K562 (cell line): ENCODE data around the gene AFAP1.

ENCODE experiments used
- ELF1 ChIP-seq: fragments of 200-800 bp; sonication (Bioruptor generic); IDR thresholded peaks from 2 replicates; pipeline ENCODE4 v1.6.1; 2016; ENCODE audit warnings: missing genetic modification characterization, missing compliant biosample characterization
- NFIC ChIP-seq: fragments of 450-650 bp; IDR thresholded peaks from 2 replicates; pipeline ENCODE4 v1.6.1; 2017; ENCODE audit warnings: mild to moderate bottlenecking, inconsistent platforms
- NONO ChIP-seq, 2 experiments: fragments of 200-400 bp in 1 of 2; fragments of 450-650 bp in 1 of 2; formaldehyde crosslinking in 1 of 2; IDR thresholded peaks; 2 replicates each; pipeline ENCODE4 v1.6.1; 2017; ENCODE audit warnings: low read depth in 2 of 2, mild to moderate bottlenecking in 2 of 2, moderate library complexity in 2 of 2, low read length in 1 of 2
- POLR2A ChIP-seq: fragments of 450-650 bp; conservative IDR thresholded peaks from 2 replicates; pipeline ENCODE4 v1.6.1; 2016
- SMARCA5 ChIP-seq: fragments of 450-650 bp; IDR thresholded peaks from 2 replicates; pipeline ENCODE4 v1.6.1; 2016
- SMARCB1 ChIP-seq: IDR thresholded peaks from 2 replicates; pipeline ENCODE4 v1.6.1; 2011; ENCODE audit warnings: improper control_type of control experiment, low read depth; ENCODE audit not compliant: insufficient read length
- ZBTB1 ChIP-seq: sonication (generic); formaldehyde crosslinking; IDR thresholded peaks from 2 replicates; pipeline ENCODE4 v1.8.1; 2023; ENCODE audit warnings: missing genetic modification reagents, low read depth, mild to moderate bottlenecking, borderline replicate concordance
- TF ChIP-seq, protein P1 (sequence below): IDR thresholded peaks from 3 replicates; pipeline ENCODE4 v1.6.1; 2011; ENCODE audit warnings: borderline replicate concordance, mild to moderate bottlenecking; ENCODE audit not compliant: insufficient read length, insufficient read depth
- TF ChIP-seq, protein P2 (sequence below), 2 experiments: IDR thresholded peaks; 2 replicates each; pipeline ENCODE4 v1.6.1; 2011; ENCODE audit warnings: borderline replicate concordance in 1 of 2, control low read depth in 1 of 2, low read depth in 1 of 2, low read length in 1 of 2, mild to moderate bottlenecking in 1 of 2, mixed read lengths in 1 of 2, moderate library complexity in 1 of 2; ENCODE audit not compliant: insufficient read depth in 1 of 2, insufficient read length in 1 of 2, poor library complexity in 1 of 2, severe bottlenecking in 1 of 2; ENCODE audit errors: extremely low read depth in 1 of 2

DNA sequence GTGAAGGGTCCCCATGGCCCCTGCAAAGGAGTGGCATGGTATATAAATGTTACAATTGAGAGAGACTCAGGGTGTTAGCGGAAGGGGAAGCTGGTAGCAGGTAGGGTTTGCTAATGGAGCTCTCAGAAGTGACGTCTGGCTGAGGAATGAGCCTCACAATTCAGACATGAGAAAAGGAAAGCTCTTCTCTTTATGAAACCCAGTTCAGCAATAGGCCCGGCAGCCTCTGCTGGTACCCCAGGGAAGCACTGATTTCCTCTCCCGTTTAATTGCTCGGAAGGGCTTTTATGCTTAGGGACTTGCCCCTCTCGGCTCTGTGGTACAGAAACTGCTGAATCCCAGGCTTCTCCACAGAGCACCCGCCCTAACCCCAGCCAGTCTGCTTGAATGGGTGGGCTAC lies 19.4 kb upstream of the AFAP1 start:
- no peak for TF ChIP-seq SMARCA5
- no peak for TF ChIP-seq ZBTB1 (CRISPR knock-in tag)
- no peak for TF ChIP-seq POLR2A
- no peak for TF ChIP-seq NFIC
- no peak for TF ChIP-seq SMARCB1
- TF ChIP-seq, protein P1, sequence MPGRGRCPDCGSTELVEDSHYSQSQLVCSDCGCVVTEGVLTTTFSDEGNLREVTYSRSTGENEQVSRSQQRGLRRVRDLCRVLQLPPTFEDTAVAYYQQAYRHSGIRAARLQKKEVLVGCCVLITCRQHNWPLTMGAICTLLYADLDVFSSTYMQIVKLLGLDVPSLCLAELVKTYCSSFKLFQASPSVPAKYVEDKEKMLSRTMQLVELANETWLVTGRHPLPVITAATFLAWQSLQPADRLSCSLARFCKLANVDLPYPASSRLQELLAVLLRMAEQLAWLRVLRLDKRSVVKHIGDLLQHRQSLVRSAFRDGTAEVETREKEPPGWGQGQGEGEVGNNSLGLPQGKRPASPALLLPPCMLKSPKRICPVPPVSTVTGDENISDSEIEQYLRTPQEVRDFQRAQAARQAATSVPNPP: no peak
- TF ChIP-seq ELF1: no peak
- TF ChIP-seq NONO (IDR thresholded peaks at IDR 0.05; ENCODE audit: low read depth in 2 of 2, low read length in 1 of 2): no peak
- TF ChIP-seq, protein P2, sequence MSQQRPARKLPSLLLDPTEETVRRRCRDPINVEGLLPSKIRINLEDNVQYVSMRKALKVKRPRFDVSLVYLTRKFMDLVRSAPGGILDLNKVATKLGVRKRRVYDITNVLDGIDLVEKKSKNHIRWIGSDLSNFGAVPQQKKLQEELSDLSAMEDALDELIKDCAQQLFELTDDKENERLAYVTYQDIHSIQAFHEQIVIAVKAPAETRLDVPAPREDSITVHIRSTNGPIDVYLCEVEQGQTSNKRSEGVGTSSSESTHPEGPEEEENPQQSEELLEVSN (IDR thresholded peaks at IDR 0.05; ENCODE audit: borderline replicate concordance in 1 of 2, extremely low read depth in 1 of 2, insufficient read depth in 1 of 2, insufficient read length in 1 of 2, low read depth in 1 of 2, low read length in 1 of 2, poor library complexity in 1 of 2, severe bottlenecking in 1 of 2): no peak
